ENCODE measurements around the gene LOXL3.

Gene LOXL3

GRCh38 chr2:74504591-74504990 is 49.2 kb downstream of the LOXL3 start:
- no peak overlapping the region for H3K4me3 ChIP-seq (ENCODE audit: insufficient read depth, low read length, poor library complexity, severe bottlenecking)
- no peak overlapping the region for H3K27ac ChIP-seq (ENCODE audit: low read depth, low read length)
- H3K9ac ChIP-seq (ENCODE audit: low read length), result no peak overlapping the region
- H3F3A ChIP-seq (ENCODE audit: insufficient read depth), result peaks cover 4% of the 10 kb centered on the region; the same call in 1 of the 2 replicates
- no peaks in the 10 kb centered on the region for H3K27me3 ChIP-seq (ENCODE audit: low read length)
- no peaks in the 10 kb centered on the region for H3K9me2 ChIP-seq (replicated peaks; ENCODE audit: insufficient read depth, low read length)
- no peak overlapping the region for H2AFZ ChIP-seq (ENCODE audit: low read depth, low read length, severe bottlenecking)
- H3K36me3 ChIP-seq (ENCODE audit: low read length), result no peaks in the 10 kb centered on the region
- TF ChIP-seq, protein P1, sequence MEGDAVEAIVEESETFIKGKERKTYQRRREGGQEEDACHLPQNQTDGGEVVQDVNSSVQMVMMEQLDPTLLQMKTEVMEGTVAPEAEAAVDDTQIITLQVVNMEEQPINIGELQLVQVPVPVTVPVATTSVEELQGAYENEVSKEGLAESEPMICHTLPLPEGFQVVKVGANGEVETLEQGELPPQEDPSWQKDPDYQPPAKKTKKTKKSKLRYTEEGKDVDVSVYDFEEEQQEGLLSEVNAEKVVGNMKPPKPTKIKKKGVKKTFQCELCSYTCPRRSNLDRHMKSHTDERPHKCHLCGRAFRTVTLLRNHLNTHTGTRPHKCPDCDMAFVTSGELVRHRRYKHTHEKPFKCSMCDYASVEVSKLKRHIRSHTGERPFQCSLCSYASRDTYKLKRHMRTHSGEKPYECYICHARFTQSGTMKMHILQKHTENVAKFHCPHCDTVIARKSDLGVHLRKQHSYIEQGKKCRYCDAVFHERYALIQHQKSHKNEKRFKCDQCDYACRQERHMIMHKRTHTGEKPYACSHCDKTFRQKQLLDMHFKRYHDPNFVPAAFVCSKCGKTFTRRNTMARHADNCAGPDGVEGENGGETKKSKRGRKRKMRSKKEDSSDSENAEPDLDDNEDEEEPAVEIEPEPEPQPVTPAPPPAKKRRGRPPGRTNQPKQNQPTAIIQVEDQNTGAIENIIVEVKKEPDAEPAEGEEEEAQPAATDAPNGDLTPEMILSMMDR (IDR thresholded peaks at IDR 0.05; ENCODE audit: insufficient read depth, low read length, poor library complexity, severe bottlenecking), result no peak
- no peak overlapping the region for H3K4me2 ChIP-seq (ENCODE audit: low read depth, low read length, poor library complexity, severe bottlenecking)
- no peaks in the 10 kb centered on the region for H3K9me3 ChIP-seq (ENCODE audit: insufficient read depth, low read length)
- no peaks in the 10 kb centered on the region for H4K20me1 ChIP-seq (ENCODE audit: low read depth, low read length)
- H3K79me2 ChIP-seq (ENCODE audit: insufficient read depth, low read length), result 0 out of 2 replicates have a peak, but pooled peaks cover 3% of the 10 kb centered on the region

- no peak overlapping the region for H2AFZ ChIP-seq (ENCODE audit: low read depth, low read length, severe bottlenecking)
- H3K36me3 ChIP-seq (ENCODE audit: low read length), result no peaks in the 10 kb centered on the region
- no peaks in the 10 kb centered on the region for H3F3A ChIP-seq (ENCODE audit: insufficient read depth)
- H3K79me2 ChIP-seq (ENCODE audit: insufficient read depth, low read length), result 0 out of 2 replicates have a peak, but pooled peaks cover 3% of the 10 kb centered on the region
- H3K27ac ChIP-seq (ENCODE audit: low read depth, low read length), result no peak overlapping the region
- H4K20me1 ChIP-seq (ENCODE audit: low read depth, low read length), result no peaks in the 10 kb centered on the region
- no peaks in the 10 kb centered on the region for H3K9me2 ChIP-seq (replicated peaks; ENCODE audit: insufficient read depth, low read length)
- peak overlapping the region; percentile 47 for H3K4me2 ChIP-seq (ENCODE audit: low read depth, low read length, poor library complexity, severe bottlenecking)
- no peak overlapping the region for H3K4me3 ChIP-seq (ENCODE audit: insufficient read depth, low read length, poor library complexity, severe bottlenecking)
- no peaks in the 10 kb centered on the region for H3K27me3 ChIP-seq (ENCODE audit: low read length)
- TF ChIP-seq, protein P1 (IDR thresholded peaks at IDR 0.05; ENCODE audit: insufficient read depth, low read length, poor library complexity, severe bottlenecking), result no peak
- TF ChIP-seq EZH2phosphoT487 (conservative IDR thresholded peaks at IDR 0.05; ENCODE audit: low read length), result no peak
- H3K9ac ChIP-seq (ENCODE audit: low read length), result peak overlapping the region; percentile 42
- H3K9me3 ChIP-seq (ENCODE audit: insufficient read depth, low read length), result no peaks in the 10 kb centered on the region
These were observed 50.0 kb downstream of the LOXL3 start for GRCh38 chr2:74503506-74504475.

- TF ChIP-seq, protein P1 (IDR thresholded peaks at IDR 0.05; ENCODE audit: insufficient read depth, low read length, poor library complexity, severe bottlenecking), result peak; percentile 21
- 0 out of 2 replicates have a peak, but pooled peaks have one; percentile 31 for TF ChIP-seq EZH2phosphoT487 (conservative IDR thresholded peaks at IDR 0.05; ENCODE audit: low read length)
- 0 out of 2 replicates have a peak, but pooled peaks cover 3% of the 10 kb centered on the region for H3K79me2 ChIP-seq (ENCODE audit: insufficient read depth, low read length)
- H3F3A ChIP-seq (ENCODE audit: insufficient read depth), result no peaks in the 10 kb centered on the region
- no peaks in the 10 kb centered on the region for H3K36me3 ChIP-seq (ENCODE audit: low read length)
- H3K9me2 ChIP-seq (replicated peaks; ENCODE audit: insufficient read depth, low read length), result no peaks in the 10 kb centered on the region
- no peak overlapping the region for H3K27ac ChIP-seq (ENCODE audit: low read depth, low read length)
- H3K9ac ChIP-seq (ENCODE audit: low read length), result peak overlapping the region; percentile 42
- H3K4me3 ChIP-seq (ENCODE audit: insufficient read depth, low read length, poor library complexity, severe bottlenecking), result peak overlapping the region; percentile 30
- H3K9me3 ChIP-seq (ENCODE audit: insufficient read depth, low read length), result no peaks in the 10 kb centered on the region
- peak overlapping the region; percentile 52 for H2AFZ ChIP-seq (ENCODE audit: low read depth, low read length, severe bottlenecking)
- no peaks in the 10 kb centered on the region for H3K27me3 ChIP-seq (ENCODE audit: low read length)
- H3K4me2 ChIP-seq (ENCODE audit: low read depth, low read length, poor library complexity, severe bottlenecking), result peak overlapping the region; percentile 47
- H4K20me1 ChIP-seq (ENCODE audit: low read depth, low read length), result no peaks in the 10 kb centered on the region
These were observed 50.8 kb downstream of the LOXL3 start for GRCh38 chr2:74502720-74503505.
